NCI-H2081 (cell line): Measurements from ENCODE around the gene SLC25A41.
A peak's percentile ranks its signal among the peaks of the same experiment; 100 is the strongest.

ENCODE experiments used
- DNase-seq, 2 experiments: peaks; one replicate each; lab custom pipeline; 2025; lab: John Stamatoyannopoulos, UW

SLC25A41 gene

GRCh38 chr19:6433663-6434062 lies at the start of gene SLC25A41:
TSS of gene SLC25A41 (minus strand) at chr19:6433763. CDS start at chr19:6433693, 70 bp downstream.
- DNase-seq, result no peak

GRCh38 chr19:6483235-6483634 lies 49.7 kb upstream of the SLC25A41 start:
- no peak for DNase-seq

- DNase-seq, result no peak
Observed at GRCh38 chr19:6482343-6482686, 48.8 kb upstream of the SLC25A41 start.

- no peak for DNase-seq
Observed at GRCh38 chr19:6481541-6482342, 48.2 kb upstream of the SLC25A41 start, which contains the start of gene DENND1C. TSS of gene DENND1C (minus strand) at chr19:6481787. CDS start at chr19:6481695, 92 bp downstream.

- no peak for DNase-seq
Observed at GRCh38 chr19:6480848-6481415, 47.4 kb upstream of the SLC25A41 start.

GRCh38 chr19:6479836-6480398 lies 46.4 kb upstream of the SLC25A41 start:
- DNase-seq, result no peak

- DNase-seq, result no peak
Observed at GRCh38 chr19:6478815-6479214, 45.3 kb upstream of the SLC25A41 start.

- DNase-seq, result no peak
Observed at GRCh38 chr19:6476896-6477431, 43.4 kb upstream of the SLC25A41 start.

GRCh38 chr19:6476155-6476895 lies 42.8 kb upstream of the SLC25A41 start:
- DNase-seq, result no peak

- no peak for DNase-seq
Observed at GRCh38 chr19:6475321-6476108, 42.0 kb upstream of the SLC25A41 start.

GRCh38 chr19:6473647-6474046 lies 40.1 kb upstream of the SLC25A41 start:
- DNase-seq, result no peak

GRCh38 chr19:6472713-6473112 lies 39.1 kb upstream of the SLC25A41 start:
- no peak for DNase-seq

GRCh38 chr19:6471076-6471475 lies 37.5 kb upstream of the SLC25A41 start:
- DNase-seq, result no peak

- no peak for DNase-seq
Observed at GRCh38 chr19:6470173-6470572, 36.6 kb upstream of the SLC25A41 start.

- DNase-seq, result no peak
Observed at GRCh38 chr19:6467384-6467783, 33.8 kb upstream of the SLC25A41 start.

- no peak for DNase-seq
Observed at GRCh38 chr19:6466526-6467248, 33.1 kb upstream of the SLC25A41 start.

- no peak for DNase-seq
Observed at GRCh38 chr19:6465663-6466062, 32.1 kb upstream of the SLC25A41 start.

- DNase-seq, result no peak
Observed at GRCh38 chr19:6465006-6465405, 31.4 kb upstream of the SLC25A41 start.

GRCh38 chr19:6464070-6464873 lies 30.7 kb upstream of the SLC25A41 start, which contains the start of gene CRB3:
TSS of gene CRB3 (plus strand) at chr19:6464271. CDS start at chr19:6464702, 431 bp downstream.
- peak in 1 of 2 experiments; percentile 46 for DNase-seq
